H1 (cell line): ENCODE results near the gene DENND6B. TPM values are rescaled to one million over a fixed set of nuclear protein-coding genes. Genes with fewer than 3 reads are reported as not detected.

Source experiments
- CTCF ChIA-PET: fragments of 300-600 bp; sonication (Branson Sonifier 250); formaldehyde crosslinking; loops from one replicate; lab custom pipeline; 2021; ENCODE audit not compliant: partially characterized antibody; lab: Charles Lee
- POLR2A ChIA-PET: fragments of 300-600 bp; sonication (Branson Sonifier 250); formaldehyde crosslinking; loops from one replicate; lab custom pipeline; 2021; ENCODE audit warnings: inconsistent platforms; ENCODE audit not compliant: partially characterized antibody; lab: Charles Lee
- DNase-seq, 2 experiments: peaks; one replicate each; pipeline versions ENCODE4 v3.0.0 to v3.0.0-alpha.2; 2010 to 2022; ENCODE audit warnings: low spot score in 2 of 2, low read depth in 1 of 2, mixed read lengths in 1 of 2
- FAIRE-seq: peaks from 2 replicates; lab custom pipeline; 2011; peaks lifted over from hg19 to GRCh38; lab: Jason Lieb, UNC
- H2AFZ ChIP-seq: 2 replicates; pipeline ENCODE4 v1.8.1; 2012; ENCODE audit warnings: low read length, inconsistent platforms
- H2AK5ac ChIP-seq: 2 replicates; pipeline ENCODE4 v1.6.1; 2013; ENCODE audit warnings: low read depth, low read length
- H2BK120ac ChIP-seq: replicated peaks from 2 replicates; pipeline ENCODE3; 2013; ENCODE audit warnings: low read depth, low read length, inconsistent platforms
- H2BK12ac ChIP-seq: 2 replicates; pipeline ENCODE4 v1.6.1; 2013; ENCODE audit warnings: low read depth, low read length
- H2BK15ac ChIP-seq: 2 replicates; pipeline ENCODE4 v1.6.1; 2013; ENCODE audit warnings: low read length
- H2BK20ac ChIP-seq: 2 replicates; pipeline ENCODE4 v1.6.1; 2013; ENCODE audit warnings: low read length
- H2BK5ac ChIP-seq: 2 replicates; pipeline ENCODE4 v1.6.1; 2013; ENCODE audit warnings: low read depth, low read length
- H3K14ac ChIP-seq: 2 replicates; pipeline ENCODE4 v1.6.1; 2013; ENCODE audit warnings: inconsistent platforms; ENCODE audit not compliant: insufficient read length
- H3K18ac ChIP-seq: 2 replicates; pipeline ENCODE4 v1.6.1; 2013; ENCODE audit warnings: low read length; ENCODE audit errors: extremely low read depth
- H3K23ac ChIP-seq: 2 replicates; pipeline ENCODE4 v1.6.1; 2013; ENCODE audit warnings: inconsistent platforms; ENCODE audit not compliant: insufficient read length
- H3K23me2 ChIP-seq: 2 replicates; pipeline ENCODE4 v1.6.1; 2013; ENCODE audit warnings: low read depth, low read length
- H3K27ac ChIP-seq: 2 replicates; pipeline ENCODE4 v1.6.1; 2011; ENCODE audit warnings: low read depth, low read length, inconsistent platforms
- H3K27me3 ChIP-seq, 4 experiments: replicated peaks in 1 of 4; 1 replicate in 1 of 4; 2 replicates in 3 of 4; pipeline versions ENCODE4 v1.6.1 to v1.8.1; 2011 to 2013; ENCODE audit warnings: low read length in 3 of 4, mild to moderate bottlenecking in 3 of 4, inconsistent platforms in 2 of 4, mixed read lengths in 2 of 4, moderate library complexity in 1 of 4; ENCODE audit not compliant: control insufficient read depth in 3 of 4, insufficient read depth in 3 of 4; ENCODE audit errors: extremely low read depth in 1 of 4
- H3K36me3 ChIP-seq, 4 experiments: 2 replicates each; pipeline versions ENCODE4 v1.6.1 to v1.8.1; 2011 to 2013; ENCODE audit warnings: mild to moderate bottlenecking in 4 of 4, low read length in 3 of 4, moderate library complexity in 2 of 4, control low read depth in 1 of 4, inconsistent platforms in 1 of 4; ENCODE audit not compliant: insufficient read depth in 4 of 4, control insufficient read depth in 2 of 4
- H3K4ac ChIP-seq: replicated peaks from 2 replicates; pipeline ENCODE3; 2013; ENCODE audit warnings: low read length, low read depth, mixed read lengths, inconsistent platforms; ENCODE audit not compliant: insufficient read length
- H3K4me1 ChIP-seq, 4 experiments: replicated peaks in 1 of 4; 1 replicate in 1 of 4; 2 replicates in 3 of 4; pipeline versions ENCODE4 v1.6.1 to v1.8.1; 2011 to 2013; ENCODE audit warnings: low read length in 3 of 4, inconsistent platforms in 2 of 4, mixed read lengths in 1 of 4; ENCODE audit not compliant: insufficient read depth in 4 of 4, control insufficient read depth in 3 of 4
- H3K4me2 ChIP-seq, 2 experiments: 2 replicates each; pipeline versions ENCODE4 v1.6.1 to v1.8.1; 2011 to 2013; ENCODE audit warnings: low read depth in 2 of 2, low read length in 2 of 2, control low read depth in 1 of 2, inconsistent platforms in 1 of 2, mild to moderate bottlenecking in 1 of 2; ENCODE audit not compliant: insufficient read depth in 1 of 2
- H3K4me3 ChIP-seq, 4 experiments: fragments of 200-600, 300-600 bp in 1 of 4; sonication (generic), shearing (Covaris generic), sonication (Bioruptor Twin) in 1 of 4; 2 replicates each; pipeline versions ENCODE4 v1.5.1 to v1.8.1; 2011 to 2016; ENCODE audit warnings: low read length in 4 of 4, low read depth in 3 of 4, control low read depth in 2 of 4, inconsistent platforms in 2 of 4, mild to moderate bottlenecking in 2 of 4, mixed read lengths in 1 of 4, moderate library complexity in 1 of 4; ENCODE audit not compliant: insufficient read depth in 2 of 4; ENCODE audit errors: extremely low read depth in 1 of 4
- H3K56ac ChIP-seq: replicated peaks from 2 replicates; pipeline ENCODE3; 2013; ENCODE audit warnings: low read depth, mild to moderate bottlenecking, mixed read lengths, low read length, inconsistent platforms; ENCODE audit not compliant: insufficient read length
- H3K79me1 ChIP-seq: 2 replicates; pipeline ENCODE4 v1.6.1; 2013; ENCODE audit warnings: low read depth, low read length, control low read depth
- H3K79me2 ChIP-seq, 2 experiments: 2 replicates each; pipeline versions ENCODE4 v1.6.1 to v1.8.1; 2012 to 2013; ENCODE audit warnings: low read length in 2 of 2, mild to moderate bottlenecking in 2 of 2, inconsistent platforms in 1 of 2; ENCODE audit not compliant: insufficient read depth in 2 of 2, control insufficient read depth in 1 of 2
- H3K9ac ChIP-seq, 4 experiments: replicated peaks in 1 of 4; 1 replicate in 1 of 4; 2 replicates in 3 of 4; pipeline versions ENCODE4 v1.6.1 to v1.8.1; 2011 to 2013; ENCODE audit warnings: low read depth in 3 of 4, low read length in 3 of 4, control low read depth in 2 of 4, mild to moderate bottlenecking in 2 of 4, moderate library complexity in 2 of 4, inconsistent platforms in 1 of 4; ENCODE audit errors: extremely low read depth in 1 of 4
- H3K9me3 ChIP-seq, 2 experiments: 2 replicates each; pipeline versions ENCODE4 v1.6.1 to v1.8.1; 2012 to 2013; ENCODE audit warnings: mild to moderate bottlenecking in 2 of 2, moderate library complexity in 2 of 2, control low read depth in 1 of 2, inconsistent platforms in 1 of 2, low read depth in 1 of 2, low read length in 1 of 2, mixed read lengths in 1 of 2; ENCODE audit not compliant: insufficient read depth in 2 of 2
- H4K20me1 ChIP-seq, 2 experiments: replicated peaks in 1 of 2; 2 replicates each; pipeline versions ENCODE3 to v1.8.1; 2011 to 2013; ENCODE audit warnings: inconsistent platforms in 2 of 2, low read length in 2 of 2, mild to moderate bottlenecking in 1 of 2; ENCODE audit not compliant: insufficient read depth in 2 of 2, control insufficient read depth in 1 of 2
- H4K5ac ChIP-seq: 2 replicates; pipeline ENCODE4 v1.6.1; 2013; ENCODE audit warnings: low read length, low read depth, mixed read lengths, inconsistent platforms; ENCODE audit not compliant: insufficient read length
- H4K8ac ChIP-seq: 2 replicates; pipeline ENCODE4 v1.8.0; 2013; ENCODE audit warnings: mild to moderate bottlenecking, moderate library complexity, low read length, inconsistent platforms; ENCODE audit not compliant: insufficient read depth; ENCODE audit errors: extremely low read depth
- H4K91ac ChIP-seq: replicated peaks from 2 replicates; pipeline ENCODE3; 2013; ENCODE audit warnings: low read length, mixed read lengths, inconsistent platforms; ENCODE audit not compliant: insufficient read length
- ASH2L ChIP-seq: fragments of 200-600, 300-600 bp; sonication (generic); IDR thresholded peaks from one replicate; pipeline ENCODE4 v1.7.1; 2017; ENCODE audit warnings: low read length
- CREB1 ChIP-seq: IDR thresholded peaks from 2 replicates; pipeline ENCODE4 v1.6.1; 2012; ENCODE audit warnings: inconsistent platforms
- EP300 ChIP-seq, 2 experiments: IDR thresholded peaks; 1 replicate in 1 of 2; 2 replicates in 1 of 2; pipeline ENCODE4 v1.6.1; 2011 to 2012; ENCODE audit warnings: low read depth in 2 of 2, low read length in 2 of 2, mild to moderate bottlenecking in 2 of 2, borderline replicate concordance in 1 of 2, inconsistent platforms in 1 of 2, moderate library complexity in 1 of 2
- HDAC6 ChIP-seq: IDR thresholded peaks from one replicate; pipeline ENCODE4 v1.7.1; 2012; ENCODE audit warnings: low read depth, mild to moderate bottlenecking, inconsistent platforms, low read length, moderate library complexity
- MAFK ChIP-seq: IDR thresholded peaks from 2 replicates; pipeline ENCODE4 v1.6.1; 2012; ENCODE audit warnings: low read depth, mild to moderate bottlenecking, improper control_type of control experiment, low read length
- NRF1 ChIP-seq: IDR thresholded peaks from 2 replicates; pipeline ENCODE4 v1.6.1; 2011; ENCODE audit warnings: mild to moderate bottlenecking, low read depth, low read length, improper control_type of control experiment
- RAD21 ChIP-seq, 2 experiments: IDR thresholded peaks in 1 of 2; conservative IDR thresholded peaks in 1 of 2; 2 replicates each; pipeline ENCODE4 v1.6.1; 2011; ENCODE audit warnings: low read depth in 2 of 2, low read length in 2 of 2, improper control_type of control experiment in 1 of 2, inconsistent platforms in 1 of 2, mild to moderate bottlenecking in 1 of 2, moderate library complexity in 1 of 2
- SP1 ChIP-seq: IDR thresholded peaks from 2 replicates; pipeline ENCODE4 v1.6.1; 2011; ENCODE audit warnings: low read depth, low read length
- SP4 ChIP-seq: IDR thresholded peaks from 2 replicates; pipeline ENCODE4 v1.6.1; 2012; ENCODE audit warnings: low read length, inconsistent platforms
- SRF ChIP-seq: IDR thresholded peaks from 2 replicates; pipeline ENCODE4 v1.6.1; 2011; ENCODE audit warnings: mild to moderate bottlenecking, low read depth, low read length, moderate library complexity
- TAF7 ChIP-seq: optimal IDR thresholded peaks from 2 replicates; pipeline ENCODE3; 2011; ENCODE audit warnings: low read depth, mild to moderate bottlenecking, inconsistent platforms, low read length, moderate library complexity, borderline replicate concordance
- TBP ChIP-seq: IDR thresholded peaks from 2 replicates; pipeline ENCODE4 v1.6.1; 2011; ENCODE audit warnings: low read depth, low read length, improper control_type of control experiment
- TCF12 ChIP-seq: IDR thresholded peaks from 2 replicates; pipeline ENCODE4 v1.6.1; 2011; ENCODE audit warnings: low read depth, mild to moderate bottlenecking, low read length
- ZNF274 ChIP-seq: IDR thresholded peaks from 2 replicates; pipeline ENCODE4 v1.7.0; 2012; ENCODE audit warnings: low read length, borderline replicate concordance; ENCODE audit errors: extremely low read depth
- WGBS, 2 experiments: shearing (Covaris generic) in 1 of 2; methylation state at CpG; one replicate each; pipeline versions ENCODE4 v1.1.6 to v1.1.7; 2013 to 2015; ENCODE audit warnings: low lambda C conversion rate in 2 of 2, mixed read lengths in 2 of 2, inconsistent platforms in 1 of 2, low coverage in 1 of 2, missing lambda C conversion rate in 1 of 2; ENCODE audit not compliant: insufficient replicate concordance in 2 of 2, insufficient coverage in 1 of 2, insufficient read length in 1 of 2; ENCODE audit errors: extremely low coverage in 1 of 2, missing lambda C conversion rate in 1 of 2; 5-methylcytosine and 5-hydroxymethylcytosine counted together
- polyA plus RNA-seq, 7 experiments: library from polyadenylated mRNA; depleted of rRNA in 3 of 7; stranded (reverse) in 5 of 7; unstranded in 2 of 7; fragments of >200 nt in 5 of 7; fragments of 200-250 nt in 2 of 7; gene quantifications; 1 replicate in 5 of 7; 2 replicates in 1 of 7; 4 replicates in 1 of 7; pipeline versions ENCODE4 v1.2.1 to v1.2.3, GENCODE V29; 2011 to 2013; ENCODE audit warnings: missing spikeins in 2 of 7, mixed read lengths in 2 of 7
- total RNA-seq: library from RNA; stranded (reverse); fragmentation: NEBNext Ultra II Directional; extraction: Animal tissue kit (Norgen Biotek cat#: 25700); gene quantifications from 2 replicates; pipeline ENCODE4 v1.2.1, GENCODE V29; 2021

The DENND6B gene
- total and polyA plus RNA-seq, 2 of the 8 experiments (the other 6 are each of a cell fraction or from before 2014, with no cell fraction given): 1.1 to 1.9 TPM

DNA sequence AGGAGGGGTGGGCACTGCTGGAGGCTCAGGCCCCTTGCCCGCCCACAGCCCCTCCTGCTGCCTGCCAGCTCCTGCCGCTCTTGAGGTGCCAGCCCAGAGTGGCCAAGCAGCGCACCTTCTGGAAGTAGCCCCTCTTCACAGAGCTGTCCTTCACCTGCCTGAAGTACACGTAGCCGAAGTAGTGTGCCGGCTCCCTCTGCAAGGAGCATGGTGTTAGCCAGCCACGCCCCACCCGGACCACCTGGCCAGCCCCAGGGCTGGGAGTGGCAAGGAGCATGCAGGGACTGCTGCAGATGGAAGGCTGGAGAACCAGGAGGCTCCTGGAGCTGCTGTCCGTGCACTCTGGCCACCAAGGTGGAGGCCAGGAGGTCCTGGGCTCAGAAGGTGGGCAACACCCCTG, 9.6 kb downstream of the DENND6B start:
- ChIA-PET POLR2A (interaction anchor here (0.6 to 2.3 kb wide), 2 partner anchors 11 to 15 kb away, joined by 3 to 6 read pairs; no protein-coding TSS in a partner anchor), CTCF (interaction anchor here (1.1 to 2.5 kb wide), 8 partner anchors 10 to 140 kb away, joined by 3 to 8 read pairs (median 4); partner anchors contain the start of gene DENND6B)
- Histone ChIP-seq H3K56ac (no peak overlapping the region), H4K8ac (peak overlapping the region; percentile 57; the same call in 1 of the 2 replicates), H2BK15ac (no peak overlapping the region), H2AFZ (no peak overlapping the region), H3K14ac (no peak overlapping the region), H3K4me3 (no peak overlapping the region), H4K20me1 (no peaks in the 10 kb centered on the region), H2AK5ac (no peak overlapping the region), H2BK5ac (no peak overlapping the region), H2BK12ac (no peak overlapping the region), H3K9ac (no peak overlapping the region), H3K27ac (no peak overlapping the region), H3K23me2 (no peaks in the 10 kb centered on the region; the same call in 1 of the 2 replicates), H3K36me3 (no peaks in the 10 kb centered on the region), H3K4me2 (no peak overlapping the region), H3K23ac (no peak overlapping the region), H4K91ac (no peak overlapping the region), H3K27me3 (no peaks in the 10 kb centered on the region), H4K5ac (no peak overlapping the region), H3K9me3 (no peaks in the 10 kb centered on the region), H3K4me1 (peaks cover 0 to 10% (median 4%) of the 10 kb centered on the region in 4 experiments; a peak in 3 of 7 replicates), H2BK20ac (no peak overlapping the region), H3K79me2 (no peaks in the 10 kb centered on the region), H3K18ac (no peak overlapping the region; the same call in 1 of the 2 replicates), H3K4ac (no peak overlapping the region), H3K79me1 (no peaks in the 10 kb centered on the region)
- no peak for FAIRE-seq
- WGBS, 2 experiments: 89% methylated on average over 9 of the region's 9 CpGs; no CpG with 5 or more reads in 1 of the 2 experiments
- DNase-seq: no peak
- no peak for TF ChIP-seq HDAC6
- TF ChIP-seq MAFK: no peak
- TF ChIP-seq SP1: no peak
- TF ChIP-seq ZNF274: no peak
- no peak for TF ChIP-seq RAD21 (IDR thresholded peaks at IDR 0.05 in 1 of 2, conservative IDR thresholded peaks at IDR 0.05 in 1 of 2; ENCODE audit: low read depth in 2 of 2, low read length in 2 of 2)
- no peak for TF ChIP-seq ASH2L
- no peak for TF ChIP-seq TBP
- TF ChIP-seq TAF7: no peak
- no peak for TF ChIP-seq NRF1
- TF ChIP-seq TCF12: no peak
- no peak for TF ChIP-seq EP300 (IDR thresholded peaks at IDR 0.05; ENCODE audit: borderline replicate concordance in 1 of 2, low read depth in 2 of 2, low read length in 2 of 2)
- TF ChIP-seq SRF: no peak
- no peak for TF ChIP-seq CREB1
- no peak for TF ChIP-seq SP4
- TF ChIP-seq, all 59 proteins: peak for 0
- H2BK120ac ChIP-seq: no peak overlapping the region
